ENCODE measurements around the gene PEDS1.
"Not testable (repeated sequence)": the region's sequence is repeated elsewhere in the genome, so short reads cannot be mapped to it uniquely, and the experiment has no call there.

The PEDS1 gene

GRCh38 chr20:50135157-50135556, 18.4 kb downstream of the PEDS1 start:
- DNase-seq (ENCODE audit: low spot score): not testable (repeated sequence)

DNA sequence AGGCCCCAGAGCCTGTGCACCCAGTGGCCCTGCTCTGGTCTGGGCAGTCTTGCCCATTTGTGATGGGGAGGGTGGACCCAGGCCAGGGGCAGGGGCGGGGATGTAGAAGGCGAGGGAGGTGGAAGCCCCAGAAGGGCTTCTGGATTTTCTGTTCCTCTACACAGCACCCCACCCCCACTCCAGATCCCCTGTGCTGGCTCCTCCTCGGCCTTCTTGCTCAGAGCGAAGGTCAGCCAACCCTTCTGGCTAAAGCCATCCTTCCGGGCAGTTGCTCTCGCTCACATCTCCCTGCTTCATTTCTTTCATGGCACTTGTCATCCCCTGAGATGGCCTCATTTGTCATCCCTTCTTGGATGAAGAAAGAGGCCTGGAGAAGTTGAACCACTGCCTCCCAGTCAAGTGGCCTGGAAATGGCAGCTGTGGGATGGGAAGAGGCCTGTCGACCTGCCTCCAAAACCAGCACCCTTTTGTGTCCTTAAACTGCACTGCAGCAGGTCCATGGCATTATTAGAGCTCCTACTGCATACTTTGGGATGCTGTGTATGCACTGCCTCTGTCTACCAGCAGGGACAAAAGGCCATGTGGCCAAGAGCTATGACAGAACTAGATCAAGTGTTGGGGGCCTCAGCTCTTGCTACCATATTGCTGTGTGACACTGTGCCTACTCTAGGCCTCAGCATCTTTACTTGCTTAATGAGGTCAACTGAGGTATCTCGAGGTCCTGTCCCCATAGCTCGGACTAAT, 19.9 kb downstream of the PEDS1 start:
- no peak for DNase-seq (ENCODE audit: low spot score)

GRCh38 chr20:50133041-50133440, 20.5 kb downstream of the PEDS1 start:
- DNase-seq (ENCODE audit: low spot score): no peak

DNA sequence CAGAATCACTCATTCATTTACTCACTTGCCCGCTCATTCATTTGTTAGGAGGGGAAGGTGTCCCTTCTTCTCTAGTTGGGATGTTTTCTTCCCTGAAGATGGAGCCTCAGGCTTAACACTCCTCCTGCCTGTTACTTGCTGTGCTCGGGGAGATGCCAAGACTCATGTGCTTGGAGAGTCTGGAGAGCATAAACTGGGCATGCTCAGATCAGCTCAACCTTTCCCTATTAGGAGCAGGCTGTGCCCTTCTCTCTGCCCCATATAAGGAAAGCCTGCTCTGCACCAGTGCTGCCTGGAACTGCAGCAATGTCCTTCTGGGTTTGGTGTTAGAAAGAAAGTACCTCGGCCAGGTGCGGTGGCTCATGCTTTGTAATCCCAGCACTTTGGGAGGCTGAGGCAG, 22.5 kb downstream of the PEDS1 start:
- DNase-seq (ENCODE audit: low spot score): no peak

DNA sequence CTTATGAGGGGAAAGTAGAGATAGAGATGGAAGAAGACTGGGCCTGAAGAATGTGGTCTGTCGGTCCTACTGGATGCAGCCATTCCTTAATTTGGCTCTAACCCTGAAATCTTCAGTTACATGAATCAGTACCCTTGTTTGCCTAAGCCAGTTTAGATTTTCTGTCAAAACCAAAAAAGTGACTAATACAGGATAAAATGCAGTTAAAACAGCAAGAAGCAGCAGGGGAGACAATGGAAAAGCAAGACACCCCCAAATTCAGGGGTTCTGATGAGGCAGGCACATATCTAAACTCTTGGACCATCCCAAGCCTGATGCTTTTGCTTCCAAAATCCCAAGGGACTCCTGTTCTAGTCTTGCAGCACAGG, 23.2 kb downstream of the PEDS1 start:
- DNase-seq (ENCODE audit: low spot score): no peak

DNA sequence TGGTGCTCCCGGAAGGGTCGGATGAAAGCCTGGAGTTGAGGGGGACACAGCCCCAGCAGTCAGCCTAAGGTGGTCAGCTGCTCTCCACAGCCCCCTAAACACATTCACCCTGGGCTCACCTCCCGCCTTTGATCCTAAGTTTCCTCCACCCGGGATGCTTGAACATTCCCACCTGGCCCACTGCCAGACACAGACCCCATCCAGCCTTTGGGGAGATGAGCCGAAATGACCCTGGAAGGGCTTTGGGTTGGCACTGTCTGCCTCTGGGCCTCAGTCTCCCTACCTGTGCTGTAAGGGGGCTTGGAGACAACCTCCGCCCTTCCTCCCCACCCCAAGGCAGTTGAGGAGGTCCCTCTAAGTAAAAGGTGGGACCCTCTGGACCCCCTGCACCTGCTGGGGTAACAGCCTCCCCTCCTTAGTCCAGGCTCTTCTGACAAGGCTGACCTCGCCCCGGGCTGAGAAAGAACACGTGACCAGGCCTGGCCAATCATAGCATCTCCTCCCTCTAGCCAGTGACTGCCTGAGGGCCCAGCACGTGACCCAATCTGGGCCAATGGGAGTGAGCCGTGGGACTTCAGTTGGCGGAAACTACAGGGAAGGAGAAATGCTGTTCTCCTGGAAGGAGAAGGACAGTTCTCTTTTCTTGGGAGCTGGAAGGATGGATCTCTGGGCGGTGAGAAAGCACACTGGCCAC, 23.7 kb downstream of the PEDS1 start:
- DNase-seq (ENCODE audit: low spot score): no peak

GRCh38 chr20:50128520-50128905, 25.0 kb downstream of the PEDS1 start:
- no peak for DNase-seq (ENCODE audit: low spot score)

- no peak for DNase-seq (ENCODE audit: low spot score)
Observed at GRCh38 chr20:50127587-50128519, 25.7 kb downstream of the PEDS1 start.

- no peak for DNase-seq (ENCODE audit: low spot score)
Observed at GRCh38 chr20:50126662-50127061, 26.9 kb downstream of the PEDS1 start.

DNA sequence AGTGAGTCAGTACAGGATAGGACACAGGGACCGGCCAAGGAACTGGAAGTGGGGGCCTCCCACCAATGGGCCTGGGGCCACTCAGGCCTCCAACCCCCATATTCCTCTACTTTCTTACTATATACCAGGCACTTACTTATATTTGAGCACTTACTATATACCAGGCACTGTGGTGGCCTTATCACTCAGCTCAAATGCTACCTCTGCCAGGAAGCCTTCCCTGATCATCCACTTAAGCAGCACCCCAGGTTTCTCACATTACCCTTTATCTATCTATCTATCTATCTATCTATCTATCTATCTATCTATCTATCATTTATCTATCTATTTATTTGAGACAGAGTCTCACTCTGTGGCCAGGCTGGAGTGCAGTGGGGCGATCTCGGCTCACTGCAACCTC, 28.2 kb downstream of the PEDS1 start:
- no peak for DNase-seq (ENCODE audit: low spot score)

GRCh38 chr20:50124496-50124895, 29.0 kb downstream of the PEDS1 start:
- no peak for DNase-seq (ENCODE audit: low spot score)

DNA sequence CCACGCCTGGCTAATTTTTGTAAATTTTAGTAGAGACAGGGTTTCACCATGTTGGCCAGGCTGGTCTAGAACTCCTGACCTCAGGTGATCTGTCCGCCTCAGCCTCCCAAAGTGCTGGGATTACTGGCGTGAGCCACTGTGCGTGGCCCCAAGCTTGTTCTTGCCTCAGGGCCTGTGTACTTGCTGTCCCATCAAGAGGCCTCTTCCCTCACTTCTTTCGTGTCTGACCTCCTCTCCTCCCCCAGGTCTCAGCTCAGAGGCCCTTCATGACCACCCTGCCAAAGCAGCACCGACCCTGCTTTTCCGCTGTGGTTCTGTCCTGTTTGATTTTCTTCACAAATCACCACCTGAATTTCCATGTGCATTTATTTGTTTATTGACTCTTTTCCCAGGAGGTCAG, 30.1 kb downstream of the PEDS1 start:
- no peak for DNase-seq (ENCODE audit: low spot score)

- no peak for DNase-seq (ENCODE audit: low spot score)
Observed at GRCh38 chr20:50122763-50123162, 30.8 kb downstream of the PEDS1 start.

- no peak for DNase-seq (ENCODE audit: low spot score)
Observed at GRCh38 chr20:50121858-50122271, 31.7 kb downstream of the PEDS1 start.

- DNase-seq (ENCODE audit: low spot score): peak; percentile 59
Observed at GRCh38 chr20:50120935-50121693, 32.4 kb downstream of the PEDS1 start.

DNA sequence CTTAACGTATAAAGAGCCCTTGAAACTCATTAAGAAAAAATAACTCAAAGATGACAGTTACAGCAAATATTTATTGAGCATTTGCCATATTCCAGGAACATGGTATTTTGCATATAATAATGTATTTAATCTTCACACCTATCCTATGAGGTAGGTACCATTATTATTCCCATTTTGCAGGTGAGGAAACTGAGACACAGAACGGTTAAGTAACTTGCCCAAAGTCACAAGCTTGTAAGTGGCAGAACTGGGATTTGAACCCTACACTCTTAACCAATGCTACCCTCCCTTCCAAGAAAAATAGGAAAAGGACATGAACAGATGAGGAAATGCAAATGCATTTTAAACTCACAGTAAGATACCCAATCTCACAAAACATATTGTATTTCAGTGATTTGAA, 35.3 kb downstream of the PEDS1 start:
- DNase-seq (ENCODE audit: low spot score): no peak

- no peak for DNase-seq (ENCODE audit: low spot score)
Observed at GRCh38 chr20:50116368-50116999, 37.0 kb downstream of the PEDS1 start.

- peak; percentile 92 for DNase-seq (ENCODE audit: low spot score)
Observed at GRCh38 chr20:50115591-50116367, 37.7 kb downstream of the PEDS1 start.

DNA sequence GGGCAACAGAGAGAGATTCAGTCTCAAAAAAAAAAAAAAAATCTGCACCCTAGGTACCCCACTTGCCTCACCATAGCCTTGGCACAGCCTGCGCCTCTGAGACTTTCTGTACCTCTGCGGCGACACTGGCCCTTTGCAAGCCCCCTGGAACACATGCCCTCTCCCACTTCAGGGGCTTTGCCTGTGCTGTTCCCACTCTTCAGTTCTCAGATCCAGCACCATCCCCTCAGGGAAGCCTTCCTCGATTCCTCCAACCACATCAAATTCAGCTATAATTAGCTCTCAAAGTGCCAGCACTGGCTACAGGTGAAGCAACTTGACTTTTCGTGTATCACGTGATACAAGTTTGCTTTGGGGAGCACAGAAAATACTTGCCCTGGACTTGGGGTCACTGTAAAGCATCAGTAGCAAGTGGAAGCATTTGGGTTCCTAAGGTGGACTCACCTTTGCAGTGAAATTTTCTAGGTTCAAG, 38.4 kb downstream of the PEDS1 start:
- no peak for DNase-seq (ENCODE audit: low spot score)

DNA sequence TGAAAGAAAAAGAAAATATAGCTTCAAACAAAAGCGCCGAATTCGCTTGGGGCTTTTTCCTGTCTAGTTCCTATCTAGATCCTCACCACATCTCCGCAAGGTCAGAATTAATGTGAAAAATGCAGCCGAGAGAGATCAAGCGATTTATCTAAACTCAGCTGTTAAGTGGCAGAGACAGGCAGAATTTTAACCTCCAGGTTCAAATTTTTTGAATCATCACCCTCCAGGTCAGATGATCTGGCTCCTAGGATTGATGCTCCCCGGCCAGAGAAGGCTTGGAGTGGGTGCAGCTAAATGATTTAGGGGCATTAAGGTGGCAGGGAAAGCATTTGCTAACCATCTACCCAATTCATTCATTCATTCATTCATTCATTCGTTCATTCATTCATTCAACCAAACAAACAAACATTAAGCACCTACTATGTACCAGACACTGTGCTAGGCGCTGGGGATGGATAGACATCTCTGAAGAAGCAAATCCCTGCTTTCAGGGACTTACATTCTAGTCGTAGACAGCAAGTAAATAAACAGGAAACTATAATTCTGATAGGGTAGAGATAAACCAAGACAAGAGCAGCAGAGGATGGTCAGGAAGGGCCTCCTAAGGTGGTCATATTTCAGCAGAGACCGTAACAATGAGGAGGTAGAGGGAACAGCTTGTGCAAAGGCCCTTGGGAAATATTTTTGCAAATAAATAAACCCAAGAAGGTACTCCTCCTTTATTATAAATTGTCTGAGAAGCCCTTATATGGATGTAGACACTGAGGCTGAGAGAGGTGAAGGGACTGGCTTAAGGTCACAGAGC, 39.9 kb downstream of the PEDS1 start:
- no peak for DNase-seq (ENCODE audit: low spot score)

Data from ecto neural progenitor cell (in vitro differentiated cells).